Right lobe of liver (tissue), 4 donors: ENCODE results near the gene C3orf20.

Experiments used
- POLR2A ChIP-seq: fragments of 450-650 bp; IDR thresholded peaks from one replicate; pipeline ENCODE4 v1.6.1; 2017; ENCODE audit warnings: antibody characterized with exemption, mild to moderate bottlenecking
- TF ChIP-seq, protein P1 (sequence below), 4 donors: fragments of 200-600 bp in 3 of 4; fragments of 450-650 bp in 1 of 4; IDR thresholded peaks; one replicate each; pipeline versions ENCODE4 v1.5.1 to v1.8.0; 2016 to 2022; ENCODE audit warnings: antibody characterized with exemption in 4 of 4, mild to moderate bottlenecking in 2 of 4
- donor health status: DM: no; HTN: no; CAD: no.
- donor health status: DM: no; HTN: no; CAD: no.
- donor health status: DM: no; HTN: yes; CAD: no.

GRCh38 chr3:14680716-14681115 is 5.8 kb downstream of the C3orf20 start:
- TF ChIP-seq POLR2A: no peak
- TF ChIP-seq, protein P1, sequence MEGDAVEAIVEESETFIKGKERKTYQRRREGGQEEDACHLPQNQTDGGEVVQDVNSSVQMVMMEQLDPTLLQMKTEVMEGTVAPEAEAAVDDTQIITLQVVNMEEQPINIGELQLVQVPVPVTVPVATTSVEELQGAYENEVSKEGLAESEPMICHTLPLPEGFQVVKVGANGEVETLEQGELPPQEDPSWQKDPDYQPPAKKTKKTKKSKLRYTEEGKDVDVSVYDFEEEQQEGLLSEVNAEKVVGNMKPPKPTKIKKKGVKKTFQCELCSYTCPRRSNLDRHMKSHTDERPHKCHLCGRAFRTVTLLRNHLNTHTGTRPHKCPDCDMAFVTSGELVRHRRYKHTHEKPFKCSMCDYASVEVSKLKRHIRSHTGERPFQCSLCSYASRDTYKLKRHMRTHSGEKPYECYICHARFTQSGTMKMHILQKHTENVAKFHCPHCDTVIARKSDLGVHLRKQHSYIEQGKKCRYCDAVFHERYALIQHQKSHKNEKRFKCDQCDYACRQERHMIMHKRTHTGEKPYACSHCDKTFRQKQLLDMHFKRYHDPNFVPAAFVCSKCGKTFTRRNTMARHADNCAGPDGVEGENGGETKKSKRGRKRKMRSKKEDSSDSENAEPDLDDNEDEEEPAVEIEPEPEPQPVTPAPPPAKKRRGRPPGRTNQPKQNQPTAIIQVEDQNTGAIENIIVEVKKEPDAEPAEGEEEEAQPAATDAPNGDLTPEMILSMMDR (IDR thresholded peaks at IDR 0.05): no peak
